MM.1S (cell line): Measurements from ENCODE around the gene LAMC3.

Source experiments
- CTCF ChIP-seq: fragments of 300-600 bp; sonication (generic); IDR thresholded peaks from 2 replicates; pipeline ENCODE4 v1.5.1; 2016; ENCODE audit warnings: antibody characterized with exemption, low read length, mixed read lengths
- EZH2 ChIP-seq: fragments of 300-600 bp; sonication (generic); optimal IDR thresholded peaks from 2 replicates; pipeline ENCODE3; 2017; ENCODE audit warnings: low read depth, mild to moderate bottlenecking, antibody characterized with exemption, low read length, mixed read lengths
- EZH2phosphoT487 ChIP-seq: fragments of 300-600 bp; sonication (generic); IDR thresholded peaks from 2 replicates; pipeline ENCODE4 v1.6.1; 2018; ENCODE audit warnings: antibody characterized with exemption, low read length

GRCh38 chr9:130983359-130983670 lies 25.7 kb upstream of the LAMC3 start:
- no peak for TF ChIP-seq CTCF
- no peak for TF ChIP-seq EZH2
- TF ChIP-seq EZH2phosphoT487: no peak
